NK-92 treated with Interleukin-12 subunit alpha and Interleukin-12 subunit beta, amount 100 ng/mL, for 24 hours (cell line): Measurements from ENCODE around the gene RGSL1.
A peak's percentile ranks its signal among the peaks of the same experiment; 100 is the strongest.

ENCODE experiments used
- DNase-seq: peaks from one replicate; lab custom pipeline; 2025; lab: John Stamatoyannopoulos, UW

RGSL1 gene

GRCh38 chr1:182588500-182589396, 138.8 kb downstream of the RGSL1 start, which contains the start of gene RNASEL:
TSS of gene RNASEL (minus strand) at chr1:182589256. CDS start at chr1:182586806, 2,450 bp downstream.
- DNase-seq: peak; percentile 25

GRCh38 chr1:182589520-182589919, 139.6 kb downstream of the RGSL1 start:
- DNase-seq: no peak

GRCh38 chr1:182589931-182590330, 140.0 kb downstream of the RGSL1 start:
- no peak for DNase-seq

GRCh38 chr1:182595641-182596240, 145.8 kb downstream of the RGSL1 start:
- DNase-seq: peak; percentile 50

- no peak for DNase-seq
Measured at GRCh38 chr1:182596934-182597333, 147.0 kb downstream of the RGSL1 start.

- DNase-seq: no peak
Measured at GRCh38 chr1:182598296-182598695, 148.3 kb downstream of the RGSL1 start.

GRCh38 chr1:182599339-182599738, 149.4 kb downstream of the RGSL1 start:
- no peak for DNase-seq

- DNase-seq: no peak
Measured at GRCh38 chr1:182600036-182600713, 150.2 kb downstream of the RGSL1 start.

GRCh38 chr1:182600745-182601415, 150.9 kb downstream of the RGSL1 start:
- DNase-seq: no peak

- DNase-seq: peak; percentile 36
Measured at GRCh38 chr1:182601416-182601786, 151.5 kb downstream of the RGSL1 start.

GRCh38 chr1:182601913-182602312, 152.0 kb downstream of the RGSL1 start:
- DNase-seq: no peak

- no peak for DNase-seq
Measured at GRCh38 chr1:182602935-182603645, 153.1 kb downstream of the RGSL1 start.

GRCh38 chr1:182603646-182604174, 153.8 kb downstream of the RGSL1 start:
- no peak for DNase-seq

GRCh38 chr1:182604175-182605164, 154.5 kb downstream of the RGSL1 start, which contains the start of gene RGS16:
TSS of gene RGS16 (minus strand) at chr1:182604389. CDS start at chr1:182604259, 130 bp downstream.
- peak; percentile 96 for DNase-seq

- DNase-seq: no peak
Measured at GRCh38 chr1:182607566-182607965, 157.6 kb downstream of the RGSL1 start.

GRCh38 chr1:182608236-182608635, 158.3 kb downstream of the RGSL1 start:
- DNase-seq: no peak

- DNase-seq: no peak
Measured at GRCh38 chr1:182608845-182609610, 159.1 kb downstream of the RGSL1 start.
